GM12878 (cell line): ENCODE measurements around the gene SMIM35. TPM values are rescaled to one million over a fixed set of nuclear protein-coding genes. Genes with fewer than 3 reads are reported as not detected.
A peak's percentile ranks its signal among the peaks of the same experiment; 100 is the strongest.

ENCODE experiments used
- ATAC-seq: fragments of 200-7000 bp; cut with Tn5 transposase; 3 replicates; pipeline ENCODE4 v1.9.1; 2020; ENCODE audit warnings: mild to moderate bottlenecking, moderate library complexity
- BruUV-seq: library from RNA; stranded (reverse); fragments of 400-500 nt; replicated peaks from 2 replicates; lab custom pipeline; 2021; lab: Mats Ljungman, UMichigan
- CTCF ChIA-PET: fragments of 300-600 bp; sonication (Branson Sonifier 250); formaldehyde crosslinking; extraction: SDS; loops from one replicate; lab custom pipeline; 2021; ENCODE audit warnings: inconsistent platforms; lab: Yijun Ruan, JAX
- POLR2A ChIA-PET: fragments of 350-600 bp; formaldehyde crosslinking; extraction: SDS; loops from one replicate; lab custom pipeline; 2021; ENCODE audit warnings: inconsistent platforms; lab: Charles Lee
- RAD21 ChIA-PET: fragments of 300-600 bp; sonication (Branson Sonifier 250); formaldehyde crosslinking; loops from one replicate; lab custom pipeline; 2023; ENCODE audit warnings: antibody characterized with exemption; ENCODE audit not compliant: unreplicated experiment; lab: Charles Lee
- SMC1A ChIA-PET: fragments of 300-600 bp; sonication (Branson Sonifier 250); formaldehyde crosslinking; loops from one replicate; lab custom pipeline; 2023; ENCODE audit not compliant: unreplicated experiment, uncharacterized antibody; lab: Charles Lee
- DNase-seq: peaks from one replicate; pipeline ENCODE4 v3.0.0-alpha.2; 2011; ENCODE audit warnings: low read depth, low spot score
- FAIRE-seq: peaks from 3 replicates; lab custom pipeline; 2011; peaks lifted over from hg19 to GRCh38; lab: Jason Lieb, UNC
- H2AFZ ChIP-seq: 2 replicates; pipeline ENCODE4 v1.6.0; 2011; ENCODE audit warnings: low read depth, low read length, control low read depth; ENCODE audit not compliant: control insufficient read depth
- H3K27ac ChIP-seq: 2 replicates; pipeline ENCODE4 v1.5.1; 2011; ENCODE audit warnings: control low read depth; ENCODE audit not compliant: control insufficient read depth, insufficient read depth
- H3K27me3 ChIP-seq, 2 experiments: replicated peaks in 1 of 2; 2 replicates each; pipeline versions ENCODE4 v1.6.0 to v1.6.1; 2011; ENCODE audit warnings: low read length in 1 of 2; ENCODE audit not compliant: control insufficient read depth in 2 of 2, insufficient read depth in 2 of 2
- H3K36me3 ChIP-seq, 2 experiments: 2 replicates each; pipeline ENCODE4 v1.5.1; 2011; ENCODE audit warnings: low read length in 1 of 2; ENCODE audit not compliant: control insufficient read depth in 2 of 2, insufficient read depth in 2 of 2
- H3K4me1 ChIP-seq: 2 replicates; pipeline ENCODE4 v1.6.1; 2011; ENCODE audit warnings: mild to moderate bottlenecking, low read length, moderate library complexity, mixed read lengths; ENCODE audit not compliant: control insufficient read depth, insufficient read depth
- H3K4me2 ChIP-seq: 2 replicates; pipeline ENCODE4 v1.6.0; 2011; ENCODE audit warnings: control low read depth; ENCODE audit not compliant: control insufficient read depth, insufficient read depth
- H3K4me3 ChIP-seq: fragments of 200-600 bp; sonication (generic); 2 replicates; pipeline ENCODE4 v1.5.1; 2016
- H3K79me2 ChIP-seq: 2 replicates; pipeline ENCODE4 v1.6.0; 2011; ENCODE audit warnings: low read length; ENCODE audit not compliant: control insufficient read depth, insufficient read depth
- H3K9ac ChIP-seq: 2 replicates; pipeline ENCODE4 v1.8.0; 2011; ENCODE audit warnings: low read length, control low read depth, mixed read lengths; ENCODE audit not compliant: control insufficient read depth, insufficient read depth
- H3K9me3 ChIP-seq: replicated peaks from 3 replicates; pipeline ENCODE4 v1.5.1; 2011; ENCODE audit warnings: mild to moderate bottlenecking, low read length; ENCODE audit not compliant: control insufficient read depth, insufficient read depth
- H4K20me1 ChIP-seq: 2 replicates; pipeline ENCODE4 v1.6.0; 2011; ENCODE audit not compliant: control insufficient read depth, insufficient read depth
- BCLAF1 ChIP-seq: fragments of 450-650 bp; IDR thresholded peaks from 2 replicates; pipeline ENCODE4 v1.6.1; 2017; ENCODE audit warnings: antibody characterized with exemption, mild to moderate bottlenecking, moderate library complexity
- BMI1 ChIP-seq: fragments of 450-650 bp; IDR thresholded peaks from 2 replicates; pipeline ENCODE4 v1.6.1; 2016; ENCODE audit warnings: mild to moderate bottlenecking, moderate library complexity, borderline replicate concordance
- CBX5 ChIP-seq: sonication (generic); IDR thresholded peaks from 2 replicates; pipeline ENCODE4 v1.6.1; 2016; ENCODE audit warnings: low read depth, moderate library complexity, mild to moderate bottlenecking, inconsistent platforms
- EP300 ChIP-seq, 2 experiments: fragments of 150-350 bp in 1 of 2; IDR thresholded peaks; 2 replicates each; pipeline ENCODE4 v1.6.1; 2011 to 2012; ENCODE audit warnings: low read depth in 2 of 2, low read length in 2 of 2, borderline replicate concordance in 1 of 2, improper control_type of control experiment in 1 of 2, inconsistent platforms in 1 of 2; ENCODE audit not compliant: control insufficient read depth in 1 of 2
- IKZF1 ChIP-seq: fragments of 450-650 bp; conservative IDR thresholded peaks from 2 replicates; pipeline ENCODE4 v1.6.1; 2017; ENCODE audit warnings: antibody characterized with exemption, mild to moderate bottlenecking
- NBN ChIP-seq: fragments of 450-650 bp; IDR thresholded peaks from 2 replicates; pipeline ENCODE4 v1.6.1; 2016
- NFYB ChIP-seq: IDR thresholded peaks from 2 replicates; pipeline ENCODE4 v1.6.1; 2011; ENCODE audit warnings: low read depth, mild to moderate bottlenecking, low read length, improper control_type of control experiment, moderate library complexity; ENCODE audit not compliant: insufficient read depth
- NR2F1 ChIP-seq: fragments of 450-650 bp; conservative IDR thresholded peaks from 2 replicates; pipeline ENCODE4 v1.6.1; 2017; ENCODE audit warnings: mild to moderate bottlenecking
- PML ChIP-seq: IDR thresholded peaks from 2 replicates; pipeline ENCODE4 v1.6.1; 2012; ENCODE audit warnings: low read length, inconsistent platforms
- RFX5 ChIP-seq: IDR thresholded peaks from 2 replicates; pipeline ENCODE4 v1.6.1; 2011; ENCODE audit warnings: low read depth, low read length, improper control_type of control experiment
- SMARCA5 ChIP-seq: fragments of 450-650 bp; IDR thresholded peaks from 2 replicates; pipeline ENCODE4 v1.6.1; 2017; ENCODE audit warnings: mild to moderate bottlenecking
- TARDBP ChIP-seq: IDR thresholded peaks from 2 replicates; pipeline ENCODE4 v1.6.1; 2016; ENCODE audit warnings: borderline replicate concordance
- ZBTB40 ChIP-seq: fragments of 450-650 bp; IDR thresholded peaks from 2 replicates; pipeline ENCODE4 v1.6.1; 2016; ENCODE audit warnings: mild to moderate bottlenecking, moderate library complexity, borderline replicate concordance
- WGBS: methylation state at CpG from one replicate; pipeline ENCODE4 v1.1.6; 2016; ENCODE audit warnings: low lambda C conversion rate; ENCODE audit not compliant: insufficient replicate concordance, insufficient coverage; ENCODE audit errors: missing lambda C conversion rate; 5-methylcytosine and 5-hydroxymethylcytosine counted together
- in situ Hi-C: fragments of 300-500 bp; cut with MboI; formaldehyde crosslinking; loops from 9 replicates; pipeline ENCODE4 v1.14.3; 2018; ENCODE audit warnings: mixed read lengths
- intact Hi-C: fragments of 100-400 bp; cut with micrococcal nuclease; formaldehyde crosslinking; loops from one replicate; pipeline ENCODE4 v1.14.2; 2022; ENCODE audit not compliant: unreplicated experiment
- polyA plus RNA-seq, 11 experiments: library from polyadenylated mRNA; depleted of rRNA in 4 of 11; unstranded in 6 of 11; stranded (reverse) in 5 of 11; fragments of >200 nt; fragmentation: Nextera tagmentation in 4 of 11; fragmentation: Illumina TruSeq in 1 of 11; extraction: Ambion mirVana in 4 of 11; extraction: Trizol in 1 of 11; gene quantifications; 1 replicate in 1 of 11; 2 replicates in 10 of 11; pipeline versions ENCODE4 v1.2.1 to v1.2.3, GENCODE V29; 2011 to 2016; ENCODE audit warnings: inconsistent platforms in 2 of 11, missing spikeins in 2 of 11, low read depth in 1 of 11
- total RNA-seq, 4 experiments: library from RNA; depleted of rRNA in 3 of 4; stranded (reverse); fragments of >200 nt in 3 of 4; fragmentation: Illumina TruSeq in 1 of 4; extraction: Trizol in 1 of 4; gene quantifications; 2 replicates each; pipeline versions ENCODE4 v1.2.1 to v1.2.3, GENCODE V29; 2013 to 2021

Gene SMIM35
- total and polyA plus RNA-seq, 10 of the 15 experiments (the other 5 are each of a cell fraction or from before 2014, with no cell fraction given) = 0.02 to 1.1 (median 0.05) TPM; not detected in 5

DNA sequence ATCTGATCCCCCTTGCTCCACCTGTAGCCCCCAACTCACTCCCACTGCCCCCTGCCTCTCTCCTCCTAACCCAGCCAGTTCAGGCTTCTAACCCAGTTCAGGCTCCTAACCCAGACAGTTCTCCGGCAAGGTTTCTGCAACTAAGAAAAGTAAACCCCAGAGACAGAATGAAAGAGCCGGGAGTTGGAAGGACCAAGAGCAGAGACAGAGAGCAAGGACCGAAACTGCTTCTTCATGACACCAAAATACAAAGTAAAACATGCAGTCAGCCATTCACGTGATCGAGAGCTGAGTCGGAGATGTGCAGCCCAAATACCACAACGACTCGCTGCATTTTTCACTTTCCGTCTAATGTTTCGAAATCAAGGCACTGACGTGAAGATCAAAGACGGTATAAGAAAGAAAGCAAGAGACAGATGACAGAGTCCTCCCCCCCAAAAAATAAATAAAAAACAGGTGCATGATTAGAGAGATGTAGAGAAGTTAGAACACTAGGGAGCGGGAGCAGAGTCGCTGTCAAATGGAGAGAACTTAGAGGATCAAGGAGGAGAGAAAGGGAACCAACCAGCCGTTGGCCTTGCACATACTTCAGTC lies 99.7 kb downstream of the SMIM35 start (continued):
- TF ChIP-seq ZBTB40 = no peak
- TF ChIP-seq CBX5 = no peak

GRCh38 chr11:117985953-117986887 lies 100.5 kb downstream of the SMIM35 start, which contains the start of gene IL10RA:
Gene IL10RA (plus strand): TSS chr11:117986394. CDS start chr11:117986468, 74 bp downstream.
- in situ Hi-C loops = no loop called here
- peak within 1 kb of the TSS; percentile 79 for H3K4me3 ChIP-seq
- no TSS peak for BruUV-seq
- FAIRE-seq = peak; percentile 56
- RAD21 ChIA-PET = interaction anchor here (1.0 to 5.8 kb wide), 22 partner anchors 11 to 177 kb away, joined by 3 to 60 read pairs (median 12); no protein-coding TSS in a partner anchor
- H3K27ac ChIP-seq = peak within 1 kb of the TSS; percentile 84
- H3K4me1 ChIP-seq = peaks cover 18% of the 10 kb centered on the region
- 2% methylated on average over 71 of the region's 71 CpGs for WGBS
- peak within 1 kb of the TSS; percentile 83 for H3K9ac ChIP-seq
- no peaks in the 10 kb centered on the region for H3K9me3 ChIP-seq
- H3K36me3 ChIP-seq = no peaks in the 10 kb centered on the region; a peak in 1 of 4 replicates
- DNase-seq = no peak
- SMC1A ChIA-PET = interaction anchor here (0.9 to 16.8 kb wide), 10 partner anchors 7 to 170 kb away, joined by 4 to 280 read pairs (median 19); no protein-coding TSS in a partner anchor
- intact Hi-C loops = loop anchor here (2.0 kb wide), 2 partner anchors 35 to 65 kb away; no protein-coding TSS in a partner anchor
- peaks cover 20% of the 10 kb centered on the region for H3K79me2 ChIP-seq
- POLR2A ChIA-PET = interaction anchor here (0.6 to 6.1 kb wide), 20 partner anchors 9 to 179 kb away, joined by 3 to 110 read pairs (median 7); no protein-coding TSS in a partner anchor
- peak within 1 kb of the TSS; percentile 99 for H3K4me2 ChIP-seq
- peak within 1 kb of the TSS; percentile 90 for H2AFZ ChIP-seq
- no peaks in the 10 kb centered on the region for H4K20me1 ChIP-seq
- no peaks in the 10 kb centered on the region for H3K27me3 ChIP-seq
- CTCF ChIA-PET = interaction anchor here (1.0 to 5.3 kb wide), 15 partner anchors 8 to 178 kb away, joined by 3 to 61 read pairs (median 6); no protein-coding TSS in a partner anchor
- peak; percentile 87 for ATAC-seq
- TF ChIP-seq RFX5 (no peak), EP300 (IDR thresholded peaks at IDR 0.05; ENCODE audit: borderline replicate concordance in 1 of 2, control insufficient read depth in 1 of 2, low read depth in 2 of 2, low read length in 2 of 2) (0 out of 4 replicates have a peak, but pooled peaks of 1 of the 2 experiments have one; percentile 26), NFYB (peak; percentile 72; the same call in 1 of the 2 replicates), PML (no peak), NR2F1 (peak; percentile 67), TARDBP (no peak), BCLAF1 (no peak), BMI1 (no peak), NBN (peak; percentile 67; the same call in 1 of the 2 replicates), SMARCA5 (peak; percentile 69), IKZF1 (peak; percentile 89)
